ENCODE measurements around the gene SORCS2.

- TF ChIP-seq ZNF274 (IDR thresholded peaks at IDR 0.05; ENCODE audit: low read depth, low read length) (no peak), YY1 (IDR thresholded peaks at IDR 0.05; ENCODE audit: insufficient read depth, insufficient read length) (no peak), SUZ12 (IDR thresholded peaks at IDR 0.05; ENCODE audit: extremely low read depth, insufficient read depth, insufficient read length) (no peak)
Measured at GRCh38 chr4:7516096-7516772, 323.9 kb downstream of the SORCS2 start.
